ENCODE measurements around the gene CCDC157.

The CCDC157 gene

DNA sequence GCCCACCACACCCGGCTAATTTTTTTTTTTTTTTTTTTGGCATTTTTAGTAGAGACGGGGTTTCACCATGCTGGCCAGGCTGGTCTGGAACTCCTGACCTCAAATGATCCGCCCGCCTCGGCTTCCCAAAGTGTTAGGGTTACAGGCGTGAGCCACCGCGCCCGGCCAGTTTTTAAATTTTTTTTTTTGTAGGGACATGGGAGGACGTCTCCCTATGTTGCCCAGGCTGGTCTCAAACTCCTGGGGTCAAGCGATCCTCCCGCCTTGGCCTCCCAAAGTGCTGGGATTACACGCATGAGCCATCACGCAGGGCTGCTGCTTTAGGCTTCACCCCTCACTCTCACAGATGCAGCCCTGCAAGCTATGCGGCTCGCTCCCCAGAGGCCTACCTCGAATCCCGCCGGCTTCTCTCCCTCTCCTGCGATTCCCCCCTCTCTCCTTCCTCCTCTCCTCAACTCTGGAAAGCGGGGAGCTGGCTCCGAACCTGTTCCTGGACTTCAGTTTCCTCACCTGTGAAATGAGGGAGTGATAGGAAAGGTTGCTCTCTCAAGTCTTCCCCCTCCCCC lies 926 bp downstream of the CCDC157 start:
- DNase-seq (ENCODE audit: low spot score), result no peak

DNA sequence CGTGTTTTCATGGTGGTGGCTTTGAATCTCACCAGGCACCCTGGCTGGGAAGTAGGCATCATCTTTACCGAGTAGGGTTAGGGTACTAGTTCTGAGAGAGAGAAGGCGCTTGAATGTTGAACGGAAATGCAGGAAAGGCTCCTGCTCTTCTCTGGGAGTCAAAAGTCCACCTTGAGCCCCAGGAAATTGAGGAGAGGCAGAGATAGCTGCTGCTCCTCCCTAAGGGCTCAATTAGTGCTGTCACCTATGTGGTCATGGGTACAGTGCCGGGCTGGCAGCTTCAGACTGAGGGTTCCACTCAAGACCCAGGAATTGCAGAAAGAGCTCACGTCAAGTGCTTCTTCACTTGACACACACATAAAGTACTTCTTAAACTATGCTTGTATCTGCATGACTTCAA lies 1.7 kb downstream of the CCDC157 start:
- no peak for DNase-seq (ENCODE audit: low spot score)

GRCh38 chr22:30361916-30362650 lies 5.3 kb downstream of the CCDC157 start:
- DNase-seq (ENCODE audit: low spot score), result no peak

- DNase-seq (ENCODE audit: low spot score), result no peak
Observed at GRCh38 chr22:30362651-30363281, 6.0 kb downstream of the CCDC157 start.

- DNase-seq (ENCODE audit: low spot score), result no peak
Observed at GRCh38 chr22:30365891-30366290, 9.1 kb downstream of the CCDC157 start.

GRCh38 chr22:30368420-30368819 lies 11.6 kb downstream of the CCDC157 start:
- DNase-seq (ENCODE audit: low spot score), result no peak

DNA sequence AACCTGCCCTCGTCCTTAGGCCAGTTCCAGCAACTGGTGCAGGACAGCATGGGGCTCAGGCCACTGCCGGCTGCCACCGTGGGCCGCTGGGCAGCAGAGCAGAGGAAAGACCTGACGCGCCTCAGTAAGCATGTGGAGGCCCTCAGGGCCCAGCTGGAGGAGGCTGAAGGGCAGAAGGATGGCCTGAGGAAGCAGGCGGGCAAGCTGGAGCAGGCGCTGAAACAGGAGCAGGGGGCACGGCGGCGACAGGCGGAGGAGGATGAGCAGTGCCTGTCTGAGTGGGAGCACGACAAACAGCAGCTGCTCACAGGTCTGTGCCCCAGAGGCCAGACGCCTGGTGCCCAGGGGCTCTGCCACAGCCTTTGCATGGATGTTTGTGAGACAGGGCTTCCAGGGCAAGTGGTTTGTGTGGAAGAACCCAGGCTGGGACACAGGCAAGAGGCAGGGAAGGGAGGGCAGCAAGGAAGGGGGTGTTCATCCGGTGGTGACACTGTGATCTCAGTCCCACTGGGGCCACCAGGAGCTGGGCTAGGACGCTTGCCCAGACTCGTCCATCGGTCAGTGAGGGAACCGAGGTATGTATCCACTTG lies 13.9 kb downstream of the CCDC157 start:
- no peak for DNase-seq (ENCODE audit: low spot score)

- DNase-seq (ENCODE audit: low spot score), result no peak
Observed at GRCh38 chr22:30371321-30371720, 14.5 kb downstream of the CCDC157 start.

DNA sequence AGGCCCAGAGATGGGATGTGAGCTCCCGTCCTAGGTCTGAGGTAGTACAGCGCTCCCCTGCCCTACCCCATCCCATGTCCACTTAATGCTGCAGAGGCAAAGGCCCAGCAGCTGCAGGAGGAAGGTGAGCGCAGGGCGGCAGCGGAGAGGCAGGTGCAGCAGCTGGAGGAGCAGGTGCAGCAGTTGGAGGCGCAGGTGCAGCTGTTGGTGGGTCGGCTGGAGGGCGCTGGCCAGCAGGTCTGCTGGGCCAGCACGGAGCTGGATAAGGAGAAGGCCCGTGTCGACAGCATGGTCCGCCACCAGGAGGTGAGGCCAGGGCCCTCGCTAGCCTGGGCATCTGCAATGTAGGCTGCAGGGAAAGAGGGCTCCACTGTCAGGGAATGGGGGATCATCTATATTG lies 15.2 kb downstream of the CCDC157 start:
- DNase-seq (ENCODE audit: low spot score), result no peak

DNA sequence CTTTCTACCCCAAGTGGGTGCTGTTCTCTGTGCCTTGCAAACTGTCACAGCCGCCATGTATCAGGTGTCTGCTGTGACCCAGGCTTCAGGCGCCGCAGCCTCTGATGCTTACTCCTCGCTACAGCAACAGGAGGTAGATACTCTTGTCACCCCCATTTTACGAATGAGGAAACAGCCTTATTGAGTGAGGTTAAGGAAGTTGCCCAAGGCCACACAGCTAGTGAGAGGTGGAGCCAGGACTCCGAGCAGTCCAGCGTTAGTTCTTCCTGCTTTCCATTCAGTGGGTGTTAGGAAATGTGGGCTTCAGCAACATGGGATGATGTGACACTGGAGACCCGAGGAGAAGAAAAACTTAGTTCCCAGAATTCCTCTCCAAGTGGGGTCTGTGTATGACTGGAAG lies 16.1 kb downstream of the CCDC157 start:
- no peak for DNase-seq (ENCODE audit: low spot score)

- no peak for DNase-seq (ENCODE audit: low spot score)
Observed at GRCh38 chr22:30373331-30374325, 16.8 kb downstream of the CCDC157 start.

GRCh38 chr22:30375312-30375849 lies 18.6 kb downstream of the CCDC157 start:
- no peak for DNase-seq (ENCODE audit: low spot score)

GRCh38 chr22:30380011-30380410 lies 23.2 kb downstream of the CCDC157 start:
- no peak for DNase-seq (ENCODE audit: low spot score)

- DNase-seq (ENCODE audit: low spot score), result no peak
Observed at GRCh38 chr22:30381264-30381663, 24.5 kb downstream of the CCDC157 start.

DNA sequence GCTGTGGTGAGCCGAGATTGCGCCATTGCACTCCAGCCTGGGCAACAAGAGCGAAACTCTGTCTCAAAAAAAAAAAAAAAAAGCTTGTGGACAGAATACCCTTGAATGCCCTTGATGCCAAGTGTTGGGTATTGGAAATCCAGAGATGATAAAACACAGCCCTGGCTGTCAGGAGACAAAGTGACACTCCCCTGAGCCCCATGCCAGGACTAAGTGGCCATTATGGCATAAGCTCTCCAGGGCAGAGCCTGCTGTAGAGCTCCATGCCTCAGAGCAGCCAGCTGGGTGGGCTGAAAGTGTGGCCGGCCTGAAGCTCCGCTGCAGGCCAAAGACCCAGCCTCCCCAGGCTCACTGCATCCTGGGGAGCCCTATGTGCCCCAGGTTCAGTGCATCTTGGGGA lies 25.5 kb downstream of the CCDC157 start:
- no peak for DNase-seq (ENCODE audit: low spot score)

DNA sequence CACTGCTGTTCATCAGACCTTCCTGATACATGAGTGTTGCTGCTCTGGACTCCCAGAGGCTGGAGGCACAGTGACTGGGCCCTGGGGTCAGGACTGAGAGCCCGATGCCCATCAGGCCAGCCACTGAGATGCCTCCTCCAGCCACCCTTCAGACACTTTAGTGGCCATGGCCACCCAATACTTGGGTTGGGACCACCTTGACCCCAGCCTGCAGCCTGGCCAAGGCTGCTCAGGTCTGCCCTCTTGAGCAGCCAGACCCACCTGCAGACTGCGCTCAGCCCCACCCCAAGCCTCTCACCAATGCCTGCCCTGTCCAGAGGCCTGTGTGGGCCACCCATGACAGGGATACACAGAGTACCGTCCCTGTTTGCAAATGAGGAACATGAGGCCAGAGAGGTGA lies 26.3 kb downstream of the CCDC157 start:
- no peak for DNase-seq (ENCODE audit: low spot score)

DNA sequence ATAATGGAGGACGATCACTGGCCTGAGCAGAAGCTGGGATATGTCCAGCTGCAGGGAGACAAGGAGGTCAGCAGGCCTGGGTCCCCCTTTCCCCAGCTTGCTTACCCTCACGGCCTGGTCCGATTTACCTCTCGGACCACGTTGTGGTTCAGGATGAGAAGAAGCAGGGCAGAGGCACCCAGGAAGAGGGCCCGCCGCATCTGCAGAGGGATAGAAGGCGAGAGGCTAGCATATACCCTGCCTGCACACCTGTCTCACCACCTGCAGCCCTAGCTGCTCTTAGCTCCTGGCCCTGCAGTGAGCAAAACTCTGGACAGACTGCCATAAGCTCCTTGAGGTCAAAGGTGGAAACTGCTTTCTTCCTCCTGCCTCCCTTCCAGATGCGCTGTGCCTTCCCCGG lies 29.1 kb downstream of the CCDC157 start:
- DNase-seq (ENCODE audit: low spot score), result no peak

- DNase-seq (ENCODE audit: low spot score), result peak; percentile 53
Observed at GRCh38 chr22:30386608-30386959, 29.8 kb downstream of the CCDC157 start.

GRCh38 chr22:30386960-30387827 lies 30.4 kb downstream of the CCDC157 start, which contains the start of gene RNF215:
RNF215 (minus strand) TSS chr22:30387411; CDS start chr22:30387313, 98 bp downstream.
- DNase-seq (ENCODE audit: low spot score), result peak; percentile 87

GRCh38 chr22:30390974-30391691 lies 34.3 kb downstream of the CCDC157 start:
- peak; percentile 85 for DNase-seq (ENCODE audit: low spot score)
